Dermis blood vessel endothelial cell (primary cell): ENCODE results near the gene NUMBL. TPM values are rescaled to one million over a fixed set of nuclear protein-coding genes. Genes with fewer than 3 reads are reported as not detected.
"Not testable (repeated sequence)": the region's sequence is repeated elsewhere in the genome, so short reads cannot be mapped to it uniquely, and the experiment has no call there.

Experiments used
- DNase-seq: peaks from one replicate; pipeline ENCODE4 v3.0.0; 2010
- total RNA-seq: library from RNA; depleted of rRNA; stranded (reverse); fragments of >200 nt; gene quantifications from 2 replicates; pipeline ENCODE4 v1.2.3, GENCODE V29; 2014

NUMBL gene
- total RNA-seq, 1 donor from 2014 or later, result 27.2 TPM

DNA sequence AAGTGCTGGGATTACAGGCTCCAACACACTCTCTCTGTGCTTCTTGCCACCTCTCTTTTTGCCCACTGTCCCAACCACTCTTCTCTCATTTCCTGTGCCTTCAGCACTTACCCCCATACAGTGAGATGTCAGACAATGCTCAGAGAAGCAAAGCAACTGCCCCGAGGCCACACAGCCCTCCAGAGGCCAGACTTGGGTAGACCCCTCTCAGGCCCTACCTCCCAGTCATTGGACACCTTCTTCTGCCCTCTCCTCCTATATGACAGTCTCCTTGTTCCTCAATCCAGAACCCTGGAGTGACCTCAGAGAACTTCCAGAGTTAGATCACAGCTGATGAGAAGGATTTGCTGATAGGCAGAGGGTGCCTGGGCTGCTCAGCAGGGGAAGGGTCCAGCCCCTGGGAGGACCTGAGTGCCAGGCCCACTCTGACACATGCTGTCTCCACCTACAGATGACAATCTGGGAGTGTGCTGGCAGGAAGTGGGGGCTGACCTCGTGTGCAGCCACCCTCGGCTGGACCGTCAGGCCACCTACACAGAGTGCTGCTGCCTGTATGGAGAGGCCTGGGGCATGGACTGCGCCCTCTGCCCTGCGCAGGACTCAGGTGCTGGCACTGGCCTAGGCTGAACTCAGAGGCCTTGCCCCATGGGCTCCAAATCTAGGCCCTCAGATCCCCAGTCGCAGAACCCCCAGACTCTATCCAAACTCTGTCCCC, 64.9 kb downstream of the NUMBL start:
- no peak for DNase-seq

DNA sequence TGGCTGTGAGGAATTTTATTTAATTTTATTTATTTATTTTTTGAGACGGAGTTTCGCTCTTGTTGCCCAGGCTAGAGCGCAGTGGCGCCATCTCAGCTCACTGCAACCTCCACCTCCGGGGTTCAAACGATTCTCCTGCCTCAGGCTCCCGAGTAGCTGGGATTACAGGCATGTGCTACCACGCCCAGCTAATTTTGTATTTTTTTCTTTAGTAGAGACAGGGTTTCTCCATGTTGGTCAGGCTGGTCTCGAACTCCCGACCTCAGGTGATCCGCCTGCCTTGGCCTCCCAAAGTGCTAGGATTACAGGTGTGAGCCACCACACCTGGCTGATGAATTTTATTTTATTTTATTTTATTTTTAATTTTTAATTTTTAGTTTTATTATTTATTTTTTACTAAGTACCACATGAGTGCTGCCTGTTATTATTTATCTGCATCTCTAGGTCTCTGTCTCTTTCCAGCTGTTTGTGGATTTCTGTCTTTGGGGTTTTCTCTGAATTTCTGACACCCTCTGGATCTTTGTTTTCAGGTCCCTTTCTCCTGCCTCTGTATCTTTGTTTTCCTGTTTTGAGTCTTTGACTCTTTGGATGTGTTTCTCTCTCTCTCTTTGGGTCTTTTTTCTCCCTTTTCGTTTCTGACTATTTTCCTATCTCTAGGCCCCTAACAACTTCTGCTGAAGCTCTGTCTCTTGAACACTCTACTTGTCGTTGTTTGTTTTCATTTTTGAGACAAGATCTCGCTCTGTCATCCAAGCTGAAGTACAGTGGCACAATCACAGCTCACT, 65.9 kb downstream of the NUMBL start:
- DNase-seq, result not testable (repeated sequence)

DNA sequence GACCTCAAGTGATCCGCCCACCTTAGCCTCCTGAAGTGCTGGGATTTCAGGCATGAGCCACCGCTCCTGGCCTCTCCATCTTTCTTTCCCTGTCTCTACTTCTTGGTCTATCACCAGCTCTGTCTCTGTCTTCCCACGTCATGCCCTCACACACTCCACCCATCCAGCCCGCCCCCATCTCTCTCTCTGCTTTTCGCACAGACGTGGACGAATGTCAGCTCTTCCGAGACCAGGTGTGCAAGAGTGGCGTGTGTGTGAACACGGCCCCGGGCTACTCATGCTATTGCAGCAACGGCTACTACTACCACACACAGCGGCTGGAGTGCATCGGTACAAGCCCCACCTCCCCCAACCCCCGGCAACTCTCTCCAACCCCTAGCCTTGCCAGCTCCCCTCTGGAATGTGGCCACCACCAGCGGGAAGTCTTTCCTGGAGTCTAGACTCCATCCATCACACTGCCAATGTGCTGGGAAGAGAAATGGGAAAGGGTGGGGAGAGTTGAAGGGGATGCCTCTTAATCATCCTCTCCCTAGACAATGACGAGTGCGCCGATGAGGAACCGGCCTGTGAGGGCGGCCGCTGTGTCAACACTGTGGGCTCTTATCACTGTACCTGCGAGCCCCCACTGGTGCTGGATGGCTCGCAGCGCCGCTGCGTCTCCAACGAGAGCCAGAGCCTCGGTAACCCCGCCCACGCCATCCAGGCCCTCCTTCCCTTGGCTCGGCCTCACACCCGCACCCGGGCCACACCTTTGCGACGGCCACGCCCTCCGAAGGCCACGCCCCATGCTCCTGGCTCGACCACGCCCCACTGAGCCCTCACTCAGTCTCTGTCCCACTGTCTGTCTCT, 66.8 kb downstream of the NUMBL start:
- no peak for DNase-seq

DNA sequence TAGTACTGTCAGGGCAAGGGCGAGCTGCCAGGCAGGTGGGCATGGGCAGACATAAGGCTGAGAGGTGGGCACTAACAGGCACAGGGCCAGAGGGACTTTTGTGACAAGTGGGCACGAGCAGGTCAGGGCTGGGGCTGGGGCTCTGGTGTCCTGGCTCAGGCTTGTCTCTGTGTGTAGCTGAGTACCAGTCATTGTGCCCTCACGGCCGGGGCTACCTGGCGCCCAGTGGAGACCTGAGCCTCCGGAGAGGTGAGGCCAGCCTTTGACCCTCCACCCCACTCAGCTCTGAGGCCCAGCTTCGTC, 67.7 kb downstream of the NUMBL start:
- DNase-seq, result no peak

GRCh38 chr19:40621966-40622772, 68.3 kb downstream of the NUMBL start:
- DNase-seq, result no peak

DNA sequence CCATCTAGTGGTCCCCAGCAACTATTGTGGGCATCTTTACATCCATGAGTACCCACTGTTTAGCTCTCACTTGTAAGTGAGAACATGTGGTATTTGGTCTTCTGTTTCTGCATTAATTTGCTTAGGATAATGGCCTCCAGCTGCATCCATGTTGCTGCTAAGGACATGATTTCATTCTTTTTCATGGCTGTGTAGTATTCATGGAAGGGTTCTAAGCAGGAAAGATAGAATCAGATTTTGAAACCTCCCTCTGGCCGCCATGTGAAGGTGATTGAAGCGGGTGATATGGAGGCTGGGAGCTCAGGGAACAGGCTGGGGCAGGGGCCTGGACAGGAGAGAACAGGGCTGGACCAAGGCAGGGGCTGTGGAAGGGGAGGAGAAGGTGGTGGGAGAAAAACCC, 69.2 kb downstream of the NUMBL start:
- DNase-seq, result no peak

DNA sequence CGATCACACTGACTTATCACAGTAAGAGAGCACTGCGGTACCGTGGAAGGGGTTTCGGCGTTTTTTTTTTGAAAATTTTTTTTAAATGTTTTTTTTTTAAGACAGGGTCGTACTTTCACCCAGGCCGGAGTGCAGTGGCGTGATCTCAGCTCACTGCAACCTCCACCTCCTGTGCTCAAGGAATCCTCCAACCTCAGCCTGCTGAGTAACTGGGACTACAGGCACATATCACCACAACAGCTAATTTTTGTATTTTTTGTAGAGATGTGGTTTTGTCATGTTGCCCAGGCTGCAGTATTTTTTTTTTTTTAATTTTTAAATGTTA, 70.3 kb downstream of the NUMBL start:
- no peak for DNase-seq

DNA sequence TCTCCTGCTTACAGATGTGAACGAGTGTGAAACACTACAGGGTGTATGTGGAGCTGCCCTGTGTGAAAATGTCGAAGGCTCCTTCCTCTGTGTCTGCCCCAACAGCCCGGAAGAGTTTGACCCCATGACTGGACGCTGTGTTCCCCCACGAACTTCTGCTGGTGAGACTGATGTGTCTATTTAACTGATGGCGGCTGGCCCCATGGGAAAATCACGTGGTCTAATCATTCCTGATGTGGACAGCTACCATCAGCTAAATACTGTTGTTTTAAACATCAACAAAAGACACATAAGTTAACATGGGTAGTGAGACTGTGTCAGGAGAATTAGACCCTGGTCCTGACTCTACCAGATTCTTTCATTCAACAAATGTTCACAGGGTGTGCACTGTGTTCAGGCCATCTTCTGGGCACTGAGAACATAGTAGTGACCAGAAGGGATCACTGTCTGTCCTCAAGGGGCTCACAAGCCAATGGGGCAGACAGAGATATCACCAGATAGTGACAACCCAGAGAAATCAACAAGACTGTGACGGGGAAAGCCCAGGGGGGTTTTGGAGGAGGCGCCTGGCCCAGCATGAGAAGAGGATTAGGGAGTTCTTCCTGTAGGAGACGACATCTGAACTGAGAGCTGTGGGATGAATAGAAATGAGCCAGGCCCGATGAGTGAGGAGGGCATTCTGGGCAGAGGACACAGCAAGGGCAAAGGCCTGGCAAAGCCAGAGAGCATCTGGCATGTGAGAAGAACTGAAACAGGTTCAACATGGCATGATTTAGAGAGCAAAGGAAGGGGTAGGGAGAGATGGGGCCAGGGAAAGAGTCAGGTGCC, 70.9 kb downstream of the NUMBL start:
- DNase-seq, result no peak

DNA sequence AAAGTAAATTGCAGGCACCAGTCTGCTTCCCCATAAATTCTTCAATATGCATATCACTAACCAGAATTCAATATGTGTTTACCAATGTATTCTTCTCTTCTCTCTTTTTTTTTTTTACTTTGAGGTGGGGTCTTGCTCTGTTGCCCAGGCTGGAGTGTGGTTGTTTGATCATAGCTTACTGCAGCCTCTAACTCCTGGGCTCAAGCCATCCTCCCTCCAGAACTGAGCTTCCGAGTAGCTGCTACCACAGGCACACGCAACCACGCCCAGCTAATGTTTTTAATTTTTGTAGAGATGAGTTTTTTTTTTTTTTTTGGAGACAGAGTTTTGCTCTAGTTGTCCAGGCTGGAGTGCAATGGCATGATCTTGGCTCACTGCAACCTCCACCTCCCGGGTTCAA, 72.5 kb downstream of the NUMBL start:
- DNase-seq, result no peak

GRCh38 chr19:40616941-40617340, 73.5 kb downstream of the NUMBL start:
- no peak for DNase-seq

GRCh38 chr19:40616178-40616577, 74.3 kb downstream of the NUMBL start:
- no peak for DNase-seq

Other genes with a start within 250 kb of the NUMBL start
- gene SERTAD3, start 246.3 kb downstream of the NUMBL start, total RNA-seq, result 14.9 and 25.9 TPM in 2 replicates
- 43.0 and 58.7 TPM in 2 replicates for gene BLVRB, start 224.9 kb downstream of the NUMBL start, total RNA-seq
- gene SPTBN4, start 223.7 kb downstream of the NUMBL start, total RNA-seq, result 0.05 and 0.17 TPM in 2 replicates
- 27.7 and 67.0 TPM in 2 replicates for gene SHKBP1, start 113.8 kb downstream of the NUMBL start, total RNA-seq
- gene LTBP4, start 89.3 kb downstream of the NUMBL start, total RNA-seq, result 16.8 and 25.2 TPM in 2 replicates
- gene COQ8B, start 26.2 kb upstream of the NUMBL start, total RNA-seq, result 31.8 and 38.8 TPM in 2 replicates
- 30.6 and 33.4 TPM in 2 replicates for gene ITPKC, start 26.5 kb upstream of the NUMBL start, total RNA-seq
- gene ACTMAP, start 59.8 kb upstream of the NUMBL start, total RNA-seq, result 1.0 and 2.0 TPM in 2 replicates
- 22.1 and 45.8 TPM in 2 replicates for gene SNRPA, start 60.6 kb upstream of the NUMBL start, total RNA-seq
- gene MIA, start 84.9 kb upstream of the NUMBL start, total RNA-seq, result 0.68 TPM in 1 of 2 replicates, not detected in the other
- 15.6 and 21.3 TPM in 2 replicates for gene RAB4B, start 87.6 kb upstream of the NUMBL start, total RNA-seq
- 159 and 197 TPM in 2 replicates for gene EGLN2, start 108.5 kb upstream of the NUMBL start, total RNA-seq
- gene CYP2A6, start 159.8 kb upstream of the NUMBL start, total RNA-seq, result not detected in 2 replicates
- gene CYP2A7, start 191.6 kb upstream of the NUMBL start, total RNA-seq, result not detected in 2 replicates